Measurements from ENCODE around the gene TAOK3.

DNA sequence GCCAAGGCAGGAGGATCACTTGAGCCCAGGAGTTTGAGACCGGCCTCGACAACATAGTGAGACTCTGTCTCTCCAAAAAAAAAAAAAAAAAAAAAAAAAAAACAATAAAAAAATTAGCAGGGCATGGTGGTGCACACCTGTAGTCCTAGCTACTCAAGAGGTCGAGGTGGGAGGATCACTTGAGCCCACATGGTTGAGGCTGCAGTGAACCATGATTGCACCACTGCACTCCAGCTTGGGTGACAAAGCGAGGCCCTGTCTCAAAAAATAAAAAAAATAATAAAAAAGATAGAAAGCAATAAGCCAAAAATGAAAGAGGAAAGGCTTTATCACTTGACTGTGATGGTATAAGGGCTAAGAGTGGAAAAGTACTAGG, 247.0 kb downstream of the TAOK3 start:
- TF ChIP-seq EZH2 (IDR thresholded peaks at IDR 0.05; ENCODE audit: borderline replicate concordance, control insufficient read depth, low read depth, low read length) (no peak), JUNB (IDR thresholded peaks at IDR 0.05) (no peak), POLR2A (IDR thresholded peaks at IDR 0.05; ENCODE audit: low read depth, low read length) (no peak), CTCF (IDR thresholded peaks at IDR 0.05 in 2 of 3, conservative IDR thresholded peaks at IDR 0.05 in 1 of 3; ENCODE audit: control insufficient read depth in 2 of 3, extremely low read depth in 1 of 3, insufficient read depth in 1 of 3, low read depth in 3 of 3, low read length in 3 of 3) (no peak), ZNF592 (IDR thresholded peaks at IDR 0.05) (no peak)
- TF ChIP-seq, protein P1, sequence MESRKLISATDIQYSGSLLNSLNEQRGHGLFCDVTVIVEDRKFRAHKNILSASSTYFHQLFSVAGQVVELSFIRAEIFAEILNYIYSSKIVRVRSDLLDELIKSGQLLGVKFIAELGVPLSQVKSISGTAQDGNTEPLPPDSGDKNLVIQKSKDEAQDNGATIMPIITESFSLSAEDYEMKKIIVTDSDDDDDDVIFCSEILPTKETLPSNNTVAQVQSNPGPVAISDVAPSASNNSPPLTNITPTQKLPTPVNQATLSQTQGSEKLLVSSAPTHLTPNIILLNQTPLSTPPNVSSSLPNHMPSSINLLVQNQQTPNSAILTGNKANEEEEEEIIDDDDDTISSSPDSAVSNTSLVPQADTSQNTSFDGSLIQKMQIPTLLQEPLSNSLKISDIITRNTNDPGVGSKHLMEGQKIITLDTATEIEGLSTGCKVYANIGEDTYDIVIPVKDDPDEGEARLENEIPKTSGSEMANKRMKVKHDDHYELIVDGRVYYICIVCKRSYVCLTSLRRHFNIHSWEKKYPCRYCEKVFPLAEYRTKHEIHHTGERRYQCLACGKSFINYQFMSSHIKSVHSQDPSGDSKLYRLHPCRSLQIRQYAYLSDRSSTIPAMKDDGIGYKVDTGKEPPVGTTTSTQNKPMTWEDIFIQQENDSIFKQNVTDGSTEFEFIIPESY (IDR thresholded peaks at IDR 0.05) = no peak
